ENCODE measurements around the gene IFITM1.
"Not testable (repeated sequence)": the region's sequence is repeated elsewhere in the genome, so short reads cannot be mapped to it uniquely, and the experiment has no call there.

Gene IFITM1

GRCh38 chr11:293852-294661 is 19.8 kb upstream of the IFITM1 start:
- DNase-seq (ENCODE audit: low read depth, low spot score) = no peak

- no peak for DNase-seq (ENCODE audit: low read depth, low spot score)
Observed at GRCh38 chr11:294780-295179, 19.1 kb upstream of the IFITM1 start.

- DNase-seq (ENCODE audit: low read depth, low spot score) = no peak
Observed at GRCh38 chr11:295351-296170, 18.3 kb upstream of the IFITM1 start.

- DNase-seq (ENCODE audit: low read depth, low spot score) = no peak
Observed at GRCh38 chr11:296171-297050, 17.4 kb upstream of the IFITM1 start.

- no peak for DNase-seq (ENCODE audit: low read depth, low spot score)
Observed at GRCh38 chr11:297051-297585, 16.7 kb upstream of the IFITM1 start.

GRCh38 chr11:297586-298405 is 16.0 kb upstream of the IFITM1 start:
- DNase-seq (ENCODE audit: low read depth, low spot score) = no peak

- no peak for DNase-seq (ENCODE audit: low read depth, low spot score)
Observed at GRCh38 chr11:298406-299065, 15.3 kb upstream of the IFITM1 start.

- DNase-seq (ENCODE audit: low read depth, low spot score) = no peak
Observed at GRCh38 chr11:299081-299891, 14.6 kb upstream of the IFITM1 start, which contains the start of gene IFITM5. Gene IFITM5, minus strand, starts transcription at chr11:299526. Its CDS starts 36 bp downstream, at chr11:299490.

GRCh38 chr11:299951-300735 is 13.7 kb upstream of the IFITM1 start:
- no peak for DNase-seq (ENCODE audit: low read depth, low spot score)

GRCh38 chr11:303363-303762 is 10.5 kb upstream of the IFITM1 start:
- DNase-seq (ENCODE audit: low read depth, low spot score) = no peak

GRCh38 chr11:304061-304506 is 9.8 kb upstream of the IFITM1 start:
- DNase-seq (ENCODE audit: low read depth, low spot score) = no peak

GRCh38 chr11:304915-305843 is 8.7 kb upstream of the IFITM1 start:
- DNase-seq (ENCODE audit: low read depth, low spot score) = no peak

GRCh38 chr11:305844-306211 is 8.0 kb upstream of the IFITM1 start:
- DNase-seq (ENCODE audit: low read depth, low spot score) = no peak

GRCh38 chr11:306645-307371 is 7.0 kb upstream of the IFITM1 start:
- no peak for DNase-seq (ENCODE audit: low read depth, low spot score)

GRCh38 chr11:307766-308708 is 5.8 kb upstream of the IFITM1 start, which contains the start of gene IFITM2:
Gene IFITM2, plus strand, starts transcription at chr11:307816. Its CDS starts 377 bp downstream, at chr11:308193.
- not testable (repeated sequence) for DNase-seq (ENCODE audit: low read depth, low spot score)
